HCT116 (cell line): ENCODE results near the gene HAAO.

Experiments
- CEBPB ChIP-seq: IDR thresholded peaks from 2 replicates; pipeline ENCODE4 v1.6.1; 2012; ENCODE audit warnings: low read depth
- EGR1 ChIP-seq: IDR thresholded peaks from 2 replicates; pipeline ENCODE4 v1.6.1; 2012; ENCODE audit warnings: low read depth
- EZH2phosphoT487 ChIP-seq: fragments of 200-600 bp; IDR thresholded peaks from 2 replicates; pipeline ENCODE4 v1.6.1; 2018; ENCODE audit warnings: antibody characterized with exemption, borderline replicate concordance
- POLR2A ChIP-seq: IDR thresholded peaks from 2 replicates; pipeline ENCODE4 v1.7.0; 2011; ENCODE audit warnings: borderline replicate concordance; ENCODE audit not compliant: insufficient read depth, insufficient read length; ENCODE audit errors: extremely low read depth
- POLR2AphosphoS5 ChIP-seq: IDR thresholded peaks from 2 replicates; pipeline ENCODE4 v1.6.1; 2011; ENCODE audit warnings: mild to moderate bottlenecking, low read depth, low read length, moderate library complexity
- RAD21 ChIP-seq: IDR thresholded peaks from 2 replicates; pipeline ENCODE4 v1.6.1; 2012; ENCODE audit warnings: low read depth, mild to moderate bottlenecking
- SP1 ChIP-seq: IDR thresholded peaks from 2 replicates; pipeline ENCODE4 v1.6.1; 2012; ENCODE audit warnings: low read depth
- YY1 ChIP-seq: IDR thresholded peaks from 2 replicates; pipeline ENCODE4 v1.6.1; 2011; ENCODE audit warnings: low read length, low read depth, moderate library complexity, mild to moderate bottlenecking; ENCODE audit not compliant: insufficient replicate concordance; ENCODE audit errors: extremely low read depth
- TF ChIP-seq, protein P1 (sequence below), 3 experiments: fragments of 200-600 bp in 1 of 3; sonication (generic) in 1 of 3; IDR thresholded peaks in 2 of 3; conservative IDR thresholded peaks in 1 of 3; 2 replicates each; pipeline ENCODE4 v1.5.1; 2012 to 2017; ENCODE audit warnings: low read depth in 2 of 3, low read length in 2 of 3, antibody characterized with exemption in 1 of 3, borderline replicate concordance in 1 of 3, control low read depth in 1 of 3, mild to moderate bottlenecking in 1 of 3, mixed read lengths in 1 of 3, mixed run types in 1 of 3, moderate library complexity in 1 of 3; ENCODE audit not compliant: insufficient read depth in 1 of 3
- TF ChIP-seq, protein P2 (sequence below): IDR thresholded peaks from 2 replicates; pipeline ENCODE4 v1.6.1; 2012
- TF ChIP-seq, protein P3 (sequence below): IDR thresholded peaks from 2 replicates; pipeline ENCODE4 v1.6.1; 2012; ENCODE audit warnings: low read depth

DNA sequence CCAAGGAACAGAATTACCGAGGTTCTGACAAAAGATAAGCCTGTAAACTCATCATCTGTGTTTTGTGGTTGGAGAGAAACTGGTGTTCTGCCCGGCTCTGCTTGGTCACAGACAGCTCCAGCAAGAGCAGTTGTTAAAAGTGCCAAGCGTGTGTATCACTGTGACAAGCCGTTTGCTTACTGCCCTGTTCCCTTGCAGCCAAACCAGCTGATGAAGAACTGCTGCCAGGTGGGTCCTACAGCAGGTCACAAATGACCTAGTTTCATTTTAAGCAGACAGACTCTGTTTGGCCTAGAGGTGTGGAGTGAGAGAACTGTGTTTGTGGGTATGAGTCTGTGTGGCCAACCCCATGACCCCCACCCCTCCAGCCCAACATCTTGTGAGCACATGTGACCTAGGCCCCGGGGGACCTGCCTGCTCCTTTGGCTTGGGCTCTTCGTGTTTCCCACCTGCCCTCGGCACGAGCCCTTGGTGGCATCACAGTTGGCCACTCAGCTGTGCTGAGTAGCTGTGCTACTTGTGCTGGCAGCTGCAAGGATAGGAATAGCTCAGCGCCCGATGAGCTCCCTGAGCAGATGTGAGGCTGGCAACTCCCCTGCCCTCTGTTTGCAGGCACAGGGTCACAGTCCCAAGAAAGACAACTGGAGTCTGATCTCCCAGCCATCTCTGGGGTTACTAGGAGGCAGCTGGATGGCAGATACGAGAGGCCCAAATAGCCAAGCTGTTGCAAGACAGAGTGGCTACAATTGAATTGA is 38.2 kb downstream of the HAAO start:
- TF ChIP-seq POLR2A (no peak), YY1 (no peak), CEBPB (no peak), EGR1 (no peak), SP1 (no peak), POLR2AphosphoS5 (no peak), RAD21 (no peak), EZH2phosphoT487 (no peak)
- TF ChIP-seq, protein P1, sequence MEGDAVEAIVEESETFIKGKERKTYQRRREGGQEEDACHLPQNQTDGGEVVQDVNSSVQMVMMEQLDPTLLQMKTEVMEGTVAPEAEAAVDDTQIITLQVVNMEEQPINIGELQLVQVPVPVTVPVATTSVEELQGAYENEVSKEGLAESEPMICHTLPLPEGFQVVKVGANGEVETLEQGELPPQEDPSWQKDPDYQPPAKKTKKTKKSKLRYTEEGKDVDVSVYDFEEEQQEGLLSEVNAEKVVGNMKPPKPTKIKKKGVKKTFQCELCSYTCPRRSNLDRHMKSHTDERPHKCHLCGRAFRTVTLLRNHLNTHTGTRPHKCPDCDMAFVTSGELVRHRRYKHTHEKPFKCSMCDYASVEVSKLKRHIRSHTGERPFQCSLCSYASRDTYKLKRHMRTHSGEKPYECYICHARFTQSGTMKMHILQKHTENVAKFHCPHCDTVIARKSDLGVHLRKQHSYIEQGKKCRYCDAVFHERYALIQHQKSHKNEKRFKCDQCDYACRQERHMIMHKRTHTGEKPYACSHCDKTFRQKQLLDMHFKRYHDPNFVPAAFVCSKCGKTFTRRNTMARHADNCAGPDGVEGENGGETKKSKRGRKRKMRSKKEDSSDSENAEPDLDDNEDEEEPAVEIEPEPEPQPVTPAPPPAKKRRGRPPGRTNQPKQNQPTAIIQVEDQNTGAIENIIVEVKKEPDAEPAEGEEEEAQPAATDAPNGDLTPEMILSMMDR (IDR thresholded peaks at IDR 0.05 in 2 of 3, conservative IDR thresholded peaks at IDR 0.05 in 1 of 3; ENCODE audit: borderline replicate concordance in 1 of 3, insufficient read depth in 1 of 3, low read depth in 2 of 3, low read length in 2 of 3), result no peak
- TF ChIP-seq, protein P2, sequence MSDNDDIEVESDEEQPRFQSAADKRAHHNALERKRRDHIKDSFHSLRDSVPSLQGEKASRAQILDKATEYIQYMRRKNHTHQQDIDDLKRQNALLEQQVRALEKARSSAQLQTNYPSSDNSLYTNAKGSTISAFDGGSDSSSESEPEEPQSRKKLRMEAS, result no peak
- TF ChIP-seq, protein P3, sequence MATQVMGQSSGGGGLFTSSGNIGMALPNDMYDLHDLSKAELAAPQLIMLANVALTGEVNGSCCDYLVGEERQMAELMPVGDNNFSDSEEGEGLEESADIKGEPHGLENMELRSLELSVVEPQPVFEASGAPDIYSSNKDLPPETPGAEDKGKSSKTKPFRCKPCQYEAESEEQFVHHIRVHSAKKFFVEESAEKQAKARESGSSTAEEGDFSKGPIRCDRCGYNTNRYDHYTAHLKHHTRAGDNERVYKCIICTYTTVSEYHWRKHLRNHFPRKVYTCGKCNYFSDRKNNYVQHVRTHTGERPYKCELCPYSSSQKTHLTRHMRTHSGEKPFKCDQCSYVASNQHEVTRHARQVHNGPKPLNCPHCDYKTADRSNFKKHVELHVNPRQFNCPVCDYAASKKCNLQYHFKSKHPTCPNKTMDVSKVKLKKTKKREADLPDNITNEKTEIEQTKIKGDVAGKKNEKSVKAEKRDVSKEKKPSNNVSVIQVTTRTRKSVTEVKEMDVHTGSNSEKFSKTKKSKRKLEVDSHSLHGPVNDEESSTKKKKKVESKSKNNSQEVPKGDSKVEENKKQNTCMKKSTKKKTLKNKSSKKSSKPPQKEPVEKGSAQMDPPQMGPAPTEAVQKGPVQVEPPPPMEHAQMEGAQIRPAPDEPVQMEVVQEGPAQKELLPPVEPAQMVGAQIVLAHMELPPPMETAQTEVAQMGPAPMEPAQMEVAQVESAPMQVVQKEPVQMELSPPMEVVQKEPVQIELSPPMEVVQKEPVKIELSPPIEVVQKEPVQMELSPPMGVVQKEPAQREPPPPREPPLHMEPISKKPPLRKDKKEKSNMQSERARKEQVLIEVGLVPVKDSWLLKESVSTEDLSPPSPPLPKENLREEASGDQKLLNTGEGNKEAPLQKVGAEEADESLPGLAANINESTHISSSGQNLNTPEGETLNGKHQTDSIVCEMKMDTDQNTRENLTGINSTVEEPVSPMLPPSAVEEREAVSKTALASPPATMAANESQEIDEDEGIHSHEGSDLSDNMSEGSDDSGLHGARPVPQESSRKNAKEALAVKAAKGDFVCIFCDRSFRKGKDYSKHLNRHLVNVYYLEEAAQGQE, result no peak
